Vagina (tissue), 2 donors: Measurements from ENCODE around the gene BGLAP. TPM values are rescaled to one million over a fixed set of nuclear protein-coding genes. Genes with fewer than 3 reads are reported as not detected.
A peak's percentile ranks its signal among the peaks of the same experiment; 100 is the strongest.

Experiments
- DNase-seq, 2 donors: peaks; one replicate each; pipeline ENCODE4 v3.0.0-alpha.2; 2017; ENCODE audit errors: extremely low spot score in 2 of 2
- H3K27ac ChIP-seq: fragments of 200-600 bp; sonication (generic); one replicate; pipeline ENCODE4 v1.5.1; 2019
- H3K27me3 ChIP-seq: fragments of 200-600 bp; sonication (generic); one replicate; pipeline ENCODE4 v1.5.1; 2019
- H3K36me3 ChIP-seq, 2 donors: fragments of 200-600 bp; sonication (generic); one replicate each; pipeline ENCODE4 v1.5.1; 2017 to 2019
- H3K4me1 ChIP-seq: fragments of 200-600 bp; sonication (generic); one replicate; pipeline ENCODE4 v1.5.1; 2019
- H3K4me3 ChIP-seq, 2 donors: fragments of 200-600 bp; sonication (generic); 1 replicate in 1 of 2; 2 replicates in 1 of 2; pipeline ENCODE4 v1.5.1; 2016 to 2019
- H3K9me3 ChIP-seq: fragments of 200-600 bp; sonication (generic); one replicate; pipeline ENCODE4 v1.5.1; 2019
- POLR2A ChIP-seq, 2 donors: fragments of 450-650 bp; IDR thresholded peaks; one replicate each; pipeline ENCODE4 v1.6.1; 2017; ENCODE audit warnings: antibody characterized with exemption in 2 of 2, mild to moderate bottlenecking in 2 of 2, moderate library complexity in 2 of 2
- POLR2AphosphoS5 ChIP-seq, 2 donors: sonication (generic); formaldehyde crosslinking; IDR thresholded peaks; one replicate each; pipeline ENCODE4 v1.9.0; 2017; ENCODE audit warnings: antibody characterized with exemption in 2 of 2, mild to moderate bottlenecking in 2 of 2, low read depth in 1 of 2; ENCODE audit not compliant: insufficient read depth in 1 of 2
- intact Hi-C: fragments of 100-400 bp; cut with DNase I; formaldehyde crosslinking; loops from one replicate; pipeline ENCODE4 v1.15.1; 2023
- total RNA-seq: library from RNA; depleted of rRNA; stranded (reverse); fragments of >200 nt; gene quantifications from one replicate; pipeline ENCODE4 v1.2.3, GENCODE V29; 2016
- TF ChIP-seq, protein P1 (sequence below), 3 experiments: fragments of 450-650 bp in 2 of 3; fragments of 200-600 bp in 1 of 3; sonication (generic) in 1 of 3; IDR thresholded peaks; one replicate each; pipeline ENCODE4 v1.5.1; 2017 to 2019; ENCODE audit warnings: antibody characterized with exemption in 3 of 3, mild to moderate bottlenecking in 2 of 3, moderate library complexity in 2 of 3

Gene BGLAP
- total RNA-seq, 1 donor from 2014 or later: not detected

- peak within 1 kb of the TSS; percentile 94 for H3K27ac ChIP-seq
- peaks cover 52% of the 10 kb centered on the region for H3K4me1 ChIP-seq
- H3K27me3 ChIP-seq: no peaks in the 10 kb centered on the region
- H3K9me3 ChIP-seq: no peaks in the 10 kb centered on the region
- peaks cover 0 to 17% of the 10 kb centered on the region in 2 donors for H3K36me3 ChIP-seq
- peak within 1 kb of the TSS; percentile 90 to 94 for H3K4me3 ChIP-seq
- TF ChIP-seq, protein P1, sequence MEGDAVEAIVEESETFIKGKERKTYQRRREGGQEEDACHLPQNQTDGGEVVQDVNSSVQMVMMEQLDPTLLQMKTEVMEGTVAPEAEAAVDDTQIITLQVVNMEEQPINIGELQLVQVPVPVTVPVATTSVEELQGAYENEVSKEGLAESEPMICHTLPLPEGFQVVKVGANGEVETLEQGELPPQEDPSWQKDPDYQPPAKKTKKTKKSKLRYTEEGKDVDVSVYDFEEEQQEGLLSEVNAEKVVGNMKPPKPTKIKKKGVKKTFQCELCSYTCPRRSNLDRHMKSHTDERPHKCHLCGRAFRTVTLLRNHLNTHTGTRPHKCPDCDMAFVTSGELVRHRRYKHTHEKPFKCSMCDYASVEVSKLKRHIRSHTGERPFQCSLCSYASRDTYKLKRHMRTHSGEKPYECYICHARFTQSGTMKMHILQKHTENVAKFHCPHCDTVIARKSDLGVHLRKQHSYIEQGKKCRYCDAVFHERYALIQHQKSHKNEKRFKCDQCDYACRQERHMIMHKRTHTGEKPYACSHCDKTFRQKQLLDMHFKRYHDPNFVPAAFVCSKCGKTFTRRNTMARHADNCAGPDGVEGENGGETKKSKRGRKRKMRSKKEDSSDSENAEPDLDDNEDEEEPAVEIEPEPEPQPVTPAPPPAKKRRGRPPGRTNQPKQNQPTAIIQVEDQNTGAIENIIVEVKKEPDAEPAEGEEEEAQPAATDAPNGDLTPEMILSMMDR (IDR thresholded peaks at IDR 0.05): no peak
- TF ChIP-seq POLR2AphosphoS5 (IDR thresholded peaks at IDR 0.05; ENCODE audit: insufficient read depth in 1 of 2, low read depth in 1 of 2): peak in 1 of 2 donors; percentile 76
- TF ChIP-seq POLR2A (IDR thresholded peaks at IDR 0.05): no peak
- no peak for DNase-seq
- intact Hi-C loops: no loop called here
Measured at GRCh38 chr1:156284112-156284511, 42.1 kb downstream of the BGLAP start, which contains the start of gene TMEM79. Gene TMEM79 (plus strand): TSS chr1:156284325. CDS start chr1:156285227, 902 bp downstream.

DNA sequence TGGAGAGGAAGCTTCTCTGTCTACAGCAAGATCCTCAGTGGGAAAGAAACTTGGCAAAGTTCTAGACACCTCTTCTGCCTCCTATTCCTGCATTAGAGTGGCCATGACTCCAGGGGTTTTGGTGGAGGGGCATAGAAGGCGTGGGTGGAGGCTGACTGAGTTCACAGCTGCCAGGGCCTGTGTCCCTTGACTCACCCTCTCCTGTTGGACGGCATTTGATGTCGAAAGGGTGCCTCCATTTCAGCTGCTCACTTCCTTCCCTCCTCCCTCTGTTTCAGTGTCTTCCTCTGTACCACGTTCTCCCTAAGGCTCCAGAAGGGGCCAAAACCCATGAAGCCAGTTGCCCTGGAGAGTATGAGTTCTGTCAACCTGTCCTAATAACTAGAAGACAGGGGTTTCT, 42.8 kb downstream of the BGLAP start:
- no peaks in the 10 kb centered on the region for H3K27me3 ChIP-seq
- H3K9me3 ChIP-seq: no peaks in the 10 kb centered on the region
- H3K36me3 ChIP-seq: peaks cover 0 to 17% of the 10 kb centered on the region in 2 donors
- TF ChIP-seq POLR2AphosphoS5 (IDR thresholded peaks at IDR 0.05; ENCODE audit: insufficient read depth in 1 of 2, low read depth in 1 of 2) (no peak), POLR2A (IDR thresholded peaks at IDR 0.05) (no peak)
- TF ChIP-seq, protein P1 (IDR thresholded peaks at IDR 0.05): no peak
- intact Hi-C loops: no loop called here
- H3K4me3 ChIP-seq: peak overlapping the region in 1 of 2 donors; percentile 39
- DNase-seq: no peak
- peak overlapping the region; percentile 67 for H3K27ac ChIP-seq
- peaks cover 52% of the 10 kb centered on the region for H3K4me1 ChIP-seq

- intact Hi-C loops: no loop called here
- Histone ChIP-seq H3K9me3 (no peaks in the 10 kb centered on the region), H3K27me3 (no peaks in the 10 kb centered on the region), H3K4me3 (peak overlapping the region in 1 of 2 donors; percentile 39), H3K4me1 (peaks cover 52% of the 10 kb centered on the region), H3K36me3 (peaks cover 0 to 17% of the 10 kb centered on the region in 2 donors), H3K27ac (peak overlapping the region; percentile 67)
- TF ChIP-seq, protein P1 (IDR thresholded peaks at IDR 0.05): no peak
- no peak for TF ChIP-seq POLR2A (IDR thresholded peaks at IDR 0.05)
- TF ChIP-seq POLR2AphosphoS5 (IDR thresholded peaks at IDR 0.05; ENCODE audit: insufficient read depth in 1 of 2, low read depth in 1 of 2): no peak
- DNase-seq: no peak
Measured at GRCh38 chr1:156285437-156285836, 43.5 kb downstream of the BGLAP start.

GRCh38 chr1:156286061-156286460, 44.1 kb downstream of the BGLAP start:
- H3K4me3 ChIP-seq: peak overlapping the region in 1 of 2 donors; percentile 39
- no peaks in the 10 kb centered on the region for H3K27me3 ChIP-seq
- no peak for DNase-seq
- intact Hi-C loops: no loop called here
- TF ChIP-seq, protein P1 (IDR thresholded peaks at IDR 0.05): no peak
- TF ChIP-seq POLR2AphosphoS5 (IDR thresholded peaks at IDR 0.05; ENCODE audit: insufficient read depth in 1 of 2, low read depth in 1 of 2) (no peak), POLR2A (IDR thresholded peaks at IDR 0.05) (no peak)
- no peaks in the 10 kb centered on the region for H3K9me3 ChIP-seq
- H3K27ac ChIP-seq: no peak overlapping the region
- peaks cover 0 to 17% of the 10 kb centered on the region in 2 donors for H3K36me3 ChIP-seq
- H3K4me1 ChIP-seq: peaks cover 50% of the 10 kb centered on the region

DNA sequence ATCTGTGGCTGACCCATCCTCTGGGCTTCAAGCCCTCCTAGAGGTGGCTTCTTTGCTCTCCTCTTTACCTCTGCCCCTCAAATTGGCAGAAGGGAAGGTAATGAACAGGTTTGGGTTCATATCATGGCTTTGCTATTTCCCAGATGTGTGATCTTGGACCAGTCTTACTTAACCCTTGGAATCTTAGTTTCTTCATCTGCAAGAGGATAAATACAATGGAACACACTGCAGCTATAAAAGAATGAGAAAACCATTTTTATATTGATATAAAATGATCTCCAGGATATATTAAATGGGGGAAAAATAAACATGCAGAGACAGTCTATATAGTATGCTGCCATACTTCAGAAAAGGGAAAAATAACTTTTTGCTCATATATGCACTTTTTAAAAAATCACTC, 47.9 kb downstream of the BGLAP start:
- Histone ChIP-seq H3K27ac (no peak overlapping the region), H3K36me3 (peaks cover 0 to 17% of the 10 kb centered on the region in 2 donors), H3K4me3 (no peak overlapping the region), H3K4me1 (peaks cover 51% of the 10 kb centered on the region), H3K27me3 (no peaks in the 10 kb centered on the region), H3K9me3 (no peaks in the 10 kb centered on the region)
- intact Hi-C loops: no loop called here
- TF ChIP-seq POLR2AphosphoS5 (IDR thresholded peaks at IDR 0.05; ENCODE audit: insufficient read depth in 1 of 2, low read depth in 1 of 2) (no peak), POLR2A (IDR thresholded peaks at IDR 0.05) (no peak)
- TF ChIP-seq, protein P1 (IDR thresholded peaks at IDR 0.05): no peak
- DNase-seq: no peak
